GM18511 (cell line): ENCODE results near the gene CAPN5.

Experiments
- ATAC-seq: cut with Tn5 transposase; IDR thresholded peaks from one replicate; pipeline ENCODE4 v1.9.1; 2021; ENCODE audit warnings: mild to moderate bottlenecking, moderate library complexity; ENCODE audit not compliant: unreplicated experiment

CAPN5 gene

DNA sequence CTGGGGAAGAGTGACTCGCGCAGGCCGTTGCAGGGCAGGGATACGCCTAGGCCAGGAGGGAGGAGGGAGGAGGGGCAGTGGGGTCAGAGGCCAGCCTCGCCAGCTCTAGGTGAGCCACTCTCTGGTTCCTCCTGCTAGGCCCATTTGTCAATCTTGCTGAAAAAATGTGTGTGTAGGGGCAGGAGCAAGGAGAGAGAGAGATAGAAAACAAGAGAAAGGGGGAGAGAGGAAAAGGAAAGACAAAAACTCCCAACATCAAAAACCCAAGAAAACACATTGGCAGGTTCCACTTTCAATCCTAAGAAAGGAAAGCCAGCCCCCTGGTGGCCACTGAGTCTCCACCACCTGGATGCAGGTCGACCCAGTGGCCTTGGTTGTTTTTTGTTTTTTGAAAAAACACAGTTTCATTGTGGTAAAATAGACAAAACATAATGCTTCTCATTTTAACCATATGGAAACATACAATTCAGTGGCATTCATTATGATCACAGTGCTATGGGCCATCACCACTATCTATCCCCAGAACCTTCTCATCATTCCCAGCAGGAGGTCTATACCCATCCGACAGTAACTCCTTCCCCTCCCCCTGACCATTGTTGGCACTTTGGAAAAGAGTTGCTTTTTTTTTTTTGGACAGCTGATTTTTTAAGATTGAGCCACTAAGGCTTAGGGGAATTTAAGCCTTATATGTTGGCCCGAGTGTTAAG is 46.8 kb downstream of the CAPN5 start:
- ATAC-seq: no peak

DNA sequence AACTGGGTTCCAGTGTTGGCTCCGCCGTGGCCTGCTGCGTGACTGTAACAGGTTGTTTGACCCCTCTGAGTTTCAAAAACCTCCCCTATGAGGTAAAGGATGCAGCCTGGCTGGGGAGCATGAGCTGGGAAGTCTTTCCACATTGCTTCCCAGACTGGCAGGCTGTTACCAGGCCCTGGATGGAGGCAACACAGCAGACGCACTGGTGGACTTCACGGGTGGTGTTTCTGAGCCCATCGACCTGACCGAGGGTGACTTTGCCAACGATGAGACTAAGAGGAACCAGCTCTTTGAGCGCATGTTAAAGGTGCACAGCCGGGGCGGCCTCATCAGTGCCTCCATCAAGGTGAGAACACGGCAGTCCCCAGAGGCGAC is 47.3 kb downstream of the CAPN5 start:
- ATAC-seq: no peak

DNA sequence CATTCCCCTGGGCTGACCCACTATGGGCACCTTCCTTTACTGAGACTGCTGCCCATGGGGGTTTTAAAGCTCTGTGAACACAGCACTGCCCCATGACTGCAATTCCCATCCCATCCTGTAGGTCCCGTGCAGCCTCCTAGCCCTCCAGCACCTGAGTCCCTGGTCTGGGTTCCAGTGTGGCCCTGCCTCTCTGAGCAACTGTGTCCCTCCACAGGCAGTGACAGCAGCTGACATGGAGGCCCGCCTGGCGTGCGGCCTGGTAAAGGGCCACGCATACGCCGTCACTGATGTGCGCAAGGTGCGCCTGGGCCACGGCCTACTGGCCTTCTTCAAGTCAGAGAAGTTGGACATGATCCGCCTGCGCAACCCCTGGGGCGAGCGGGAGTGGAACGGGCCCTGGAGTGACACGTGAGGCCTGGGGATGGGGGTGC is 48.4 kb downstream of the CAPN5 start:
- ATAC-seq: no peak

DNA sequence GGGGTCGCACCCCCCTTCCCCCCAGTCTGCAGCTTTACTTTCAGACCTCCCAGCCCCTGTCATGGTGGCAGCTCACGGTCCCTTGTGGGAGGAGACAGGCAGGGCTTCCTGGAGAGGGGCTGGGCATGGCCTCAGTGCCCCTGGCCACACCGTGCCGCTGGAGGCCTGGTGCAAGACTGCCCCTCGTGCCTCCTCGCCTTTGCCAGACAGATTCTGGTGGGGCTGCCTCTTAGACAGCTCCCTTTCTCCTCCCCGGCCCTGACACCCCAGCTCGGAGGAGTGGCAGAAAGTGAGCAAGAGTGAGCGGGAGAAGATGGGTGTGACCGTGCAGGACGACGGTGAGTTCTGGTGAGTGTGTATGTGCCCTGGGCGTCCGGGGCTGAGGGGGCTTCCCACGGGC is 49.2 kb downstream of the CAPN5 start:
- ATAC-seq: no peak

DNA sequence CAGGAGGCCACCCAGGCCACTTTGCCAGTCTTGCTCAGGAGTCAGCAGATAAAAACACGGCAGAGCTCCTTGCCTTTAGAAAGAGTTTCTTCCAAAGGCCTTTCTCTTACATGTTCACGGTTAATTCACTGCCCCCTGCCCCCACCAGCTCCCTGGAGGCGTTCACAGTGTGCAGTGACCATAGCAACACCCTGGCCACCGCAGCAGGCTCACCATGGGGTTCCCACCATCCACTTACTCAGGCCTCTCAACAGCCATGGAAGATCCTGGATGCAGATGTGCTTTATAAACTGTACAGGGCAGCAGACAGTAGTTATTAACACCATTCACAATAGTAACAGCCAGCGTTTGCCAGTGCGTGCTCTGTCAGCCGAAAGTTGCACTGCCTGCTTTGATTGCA is 50.7 kb downstream of the CAPN5 start:
- no peak for ATAC-seq

DNA sequence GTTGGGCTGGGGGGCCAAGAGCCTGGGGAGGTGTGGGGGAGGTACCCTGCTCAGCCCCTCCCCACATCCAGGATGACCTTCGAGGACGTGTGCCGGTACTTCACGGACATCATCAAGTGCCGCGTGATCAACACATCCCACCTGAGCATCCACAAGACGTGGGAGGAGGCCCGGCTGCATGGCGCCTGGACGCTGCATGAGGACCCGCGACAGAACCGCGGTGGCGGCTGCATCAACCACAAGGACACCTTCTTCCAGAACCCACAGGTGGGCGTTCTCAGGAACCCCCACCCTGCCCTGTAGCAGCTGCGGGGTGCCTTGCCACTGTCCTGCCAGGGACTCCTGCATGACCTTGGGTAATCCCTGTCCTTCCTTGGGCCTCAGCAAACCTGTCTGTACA is 51.3 kb downstream of the CAPN5 start:
- ATAC-seq: no peak

DNA sequence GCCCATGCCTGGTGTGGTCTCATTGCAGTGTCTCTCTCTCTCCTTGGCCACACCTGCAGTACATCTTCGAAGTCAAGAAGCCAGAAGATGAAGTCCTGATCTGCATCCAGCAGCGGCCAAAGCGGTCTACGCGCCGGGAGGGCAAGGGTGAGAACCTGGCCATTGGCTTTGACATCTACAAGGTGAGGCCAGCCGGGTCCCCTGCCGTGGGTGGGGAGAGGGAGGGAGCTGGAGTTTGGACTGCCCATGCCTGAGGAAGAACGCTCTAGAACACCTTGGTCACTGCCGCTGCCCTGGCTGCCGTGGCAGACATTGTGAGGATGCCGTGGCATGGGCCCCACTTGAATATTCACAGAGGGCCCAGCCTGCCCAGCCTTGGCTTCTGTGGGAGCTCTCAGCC is 52.2 kb downstream of the CAPN5 start:
- ATAC-seq: no peak

DNA sequence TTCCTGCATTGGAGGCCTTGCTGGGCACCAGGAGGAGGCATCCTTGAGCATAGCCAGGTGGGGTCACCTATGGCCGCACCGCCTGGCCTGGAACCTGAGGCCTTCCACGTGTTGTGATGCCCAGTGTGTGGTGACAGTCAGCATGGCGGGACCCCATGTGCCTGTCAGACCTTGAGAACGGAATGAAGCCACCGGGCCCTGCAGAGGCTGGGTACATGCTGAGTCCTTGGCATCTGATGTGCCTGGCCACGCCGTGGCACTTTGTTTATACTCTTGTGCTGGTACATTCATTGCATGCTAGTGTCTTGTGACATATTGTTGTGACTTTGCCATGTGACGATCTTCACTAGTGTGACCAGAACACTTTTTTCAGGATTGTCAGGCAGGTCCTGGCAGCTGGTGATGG is 52.8 kb downstream of the CAPN5 start:
- no peak for ATAC-seq

DNA sequence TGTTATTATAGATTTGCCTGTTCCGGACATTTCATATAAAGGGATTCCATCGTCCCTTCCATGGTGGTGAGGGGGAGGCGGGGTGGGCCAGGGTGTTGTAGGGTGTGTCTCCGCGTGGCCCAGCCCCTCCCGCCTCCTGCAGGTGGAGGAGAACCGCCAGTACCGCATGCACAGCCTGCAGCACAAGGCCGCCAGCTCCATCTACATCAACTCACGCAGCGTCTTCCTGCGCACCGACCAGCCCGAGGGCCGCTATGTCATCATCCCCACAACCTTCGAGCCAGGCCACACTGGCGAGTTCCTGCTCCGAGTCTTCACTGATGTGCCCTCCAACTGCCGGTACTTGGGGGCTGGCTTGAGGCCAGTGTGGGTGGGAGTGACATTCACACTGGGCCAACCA is 53.8 kb downstream of the CAPN5 start:
- ATAC-seq: no peak

DNA sequence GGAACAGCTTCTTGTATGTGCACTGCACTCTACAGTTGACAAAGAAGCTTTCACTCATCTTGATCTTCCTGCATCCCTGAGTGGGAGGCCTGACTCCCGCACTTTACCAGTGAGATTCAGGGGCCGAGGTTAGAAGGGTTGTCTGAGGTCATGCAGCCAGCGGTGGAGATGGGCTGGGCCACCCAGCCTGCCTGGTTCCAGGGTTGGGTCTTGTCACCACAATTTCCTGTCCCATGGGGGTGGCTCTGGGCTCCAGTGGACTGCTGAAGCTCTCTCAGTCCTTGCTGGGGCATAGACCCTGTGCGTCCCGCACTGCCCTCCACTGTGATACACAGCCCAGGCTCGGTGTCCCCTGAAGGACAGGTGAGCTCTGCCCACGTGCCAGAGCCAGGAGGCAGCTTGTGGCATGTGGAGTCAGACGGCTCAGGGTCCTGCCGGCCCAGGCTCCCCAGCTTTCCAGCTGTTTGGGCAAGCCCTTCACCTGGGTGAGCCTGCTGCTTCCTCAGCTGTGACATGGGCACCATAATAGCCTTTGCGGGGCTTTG is 54.4 kb downstream of the CAPN5 start:
- ATAC-seq: no peak

DNA sequence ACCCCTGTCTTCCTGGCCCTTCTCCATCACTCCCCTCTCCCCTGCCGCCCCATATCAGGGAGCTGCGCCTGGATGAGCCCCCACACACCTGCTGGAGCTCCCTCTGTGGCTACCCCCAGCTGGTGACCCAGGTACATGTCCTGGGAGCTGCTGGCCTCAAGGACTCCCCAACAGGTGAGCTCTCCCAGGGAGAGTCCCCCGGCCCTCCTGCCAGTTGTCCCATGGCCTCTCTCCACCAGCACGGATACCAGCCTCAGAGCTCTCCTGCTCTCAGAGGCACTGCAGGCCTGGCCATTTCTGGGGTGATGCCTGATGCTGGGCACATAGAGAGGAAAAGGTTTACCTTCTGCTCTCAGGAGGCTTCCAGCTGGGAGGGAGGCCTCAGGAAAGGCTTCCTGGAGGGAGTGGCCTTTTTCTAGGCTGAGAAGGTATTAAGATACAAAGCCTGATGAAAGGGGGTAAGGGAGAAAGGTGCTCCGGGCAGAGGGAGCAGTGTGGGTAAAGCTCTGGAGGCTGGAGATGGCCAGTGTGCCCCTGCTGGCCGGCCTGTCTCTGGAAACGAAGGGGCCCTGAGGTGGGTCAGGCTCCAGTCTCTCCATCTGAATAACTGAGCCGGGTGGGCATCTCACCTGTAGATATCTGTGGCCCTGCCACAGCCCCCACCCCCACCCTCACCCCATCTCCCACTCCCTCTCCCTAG is 55.3 kb downstream of the CAPN5 start:
- no peak for ATAC-seq

DNA sequence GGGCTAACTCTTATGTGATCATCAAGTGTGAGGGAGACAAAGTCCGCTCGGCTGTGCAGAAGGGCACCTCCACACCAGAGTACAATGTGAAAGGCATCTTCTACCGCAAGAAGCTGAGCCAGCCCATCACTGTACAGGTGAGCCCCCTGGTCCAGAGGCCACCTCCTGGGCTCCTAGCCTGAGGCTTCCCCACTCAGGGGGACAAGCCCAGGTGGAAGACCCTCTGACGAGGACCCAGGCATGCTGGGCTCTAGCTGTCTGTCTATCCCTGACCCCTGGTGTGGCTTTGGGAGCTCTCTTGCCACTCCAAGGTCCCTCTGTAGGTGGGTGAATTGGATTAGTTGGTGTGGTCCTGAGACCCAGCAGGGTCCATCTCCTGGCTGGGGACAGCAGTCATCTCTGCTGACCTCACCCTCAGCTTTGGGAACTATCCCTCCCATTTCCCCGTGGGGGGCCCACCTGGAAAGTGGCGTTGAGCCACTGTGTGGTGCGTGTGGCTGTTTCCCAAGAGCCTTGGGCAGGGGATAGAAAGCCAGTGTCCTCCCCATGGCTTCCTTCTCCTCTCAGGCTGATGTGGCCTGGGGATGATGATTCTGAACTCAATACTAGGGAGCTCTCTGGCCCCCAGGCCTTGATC is 55.9 kb downstream of the CAPN5 start:
- no peak for ATAC-seq

DNA sequence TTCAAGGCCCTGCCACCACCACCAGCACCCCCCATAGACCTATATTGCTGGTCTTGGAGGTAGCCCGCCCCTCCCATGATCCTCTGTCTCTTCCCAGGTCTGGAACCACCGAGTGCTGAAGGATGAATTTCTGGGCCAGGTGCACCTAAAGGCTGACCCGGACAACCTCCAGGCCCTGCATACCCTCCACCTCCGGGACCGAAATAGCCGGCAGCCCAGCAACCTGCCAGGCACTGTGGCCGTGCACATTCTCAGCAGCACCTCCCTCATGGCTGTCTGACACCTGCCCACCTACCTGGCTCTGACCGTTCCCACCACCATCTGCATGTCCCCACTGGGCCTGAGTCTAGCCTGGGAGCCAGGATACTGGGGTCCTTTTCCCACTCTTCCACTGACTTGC is 56.8 kb downstream of the CAPN5 start:
- ATAC-seq: no peak

DNA sequence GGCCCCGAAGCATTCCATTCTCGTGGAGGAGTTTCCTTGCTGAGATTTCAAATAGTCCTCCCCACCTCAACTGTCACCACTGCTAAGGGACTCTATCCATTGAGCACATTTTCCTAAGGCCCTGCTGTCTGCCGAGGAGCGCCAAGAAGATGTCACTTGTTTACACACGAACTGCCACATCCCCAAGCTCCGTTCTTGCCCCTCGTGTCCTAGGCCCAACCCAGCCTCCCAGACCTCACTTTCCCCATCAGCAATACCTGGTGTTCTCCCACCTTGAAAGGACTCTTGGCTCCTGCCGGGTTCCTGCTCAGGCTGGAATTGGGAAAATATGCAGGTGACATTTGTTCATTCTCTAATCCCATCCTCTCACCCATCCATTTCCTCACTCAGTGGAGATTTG is 57.3 kb downstream of the CAPN5 start:
- no peak for ATAC-seq

DNA sequence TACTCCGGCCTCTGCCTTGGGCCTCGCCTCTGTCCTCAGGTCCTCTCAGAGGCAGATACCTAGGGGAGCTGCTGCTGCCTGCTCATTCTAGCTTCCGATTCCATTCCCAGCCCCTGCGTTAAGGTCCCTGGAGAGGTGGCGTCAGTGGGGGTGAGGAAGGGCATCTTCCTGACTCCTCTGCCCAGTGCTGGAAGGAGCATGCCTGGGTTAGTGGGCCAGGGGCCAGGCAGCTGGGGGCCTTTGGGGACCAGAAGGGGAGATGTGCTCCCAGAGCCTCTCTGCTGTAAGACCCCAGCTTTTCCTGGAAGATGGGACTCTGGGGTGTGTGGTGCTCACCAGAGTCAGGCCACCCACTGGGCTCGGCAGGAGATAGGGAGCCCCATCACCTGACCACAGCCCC is 57.7 kb downstream of the CAPN5 start:
- ATAC-seq: no peak

DNA sequence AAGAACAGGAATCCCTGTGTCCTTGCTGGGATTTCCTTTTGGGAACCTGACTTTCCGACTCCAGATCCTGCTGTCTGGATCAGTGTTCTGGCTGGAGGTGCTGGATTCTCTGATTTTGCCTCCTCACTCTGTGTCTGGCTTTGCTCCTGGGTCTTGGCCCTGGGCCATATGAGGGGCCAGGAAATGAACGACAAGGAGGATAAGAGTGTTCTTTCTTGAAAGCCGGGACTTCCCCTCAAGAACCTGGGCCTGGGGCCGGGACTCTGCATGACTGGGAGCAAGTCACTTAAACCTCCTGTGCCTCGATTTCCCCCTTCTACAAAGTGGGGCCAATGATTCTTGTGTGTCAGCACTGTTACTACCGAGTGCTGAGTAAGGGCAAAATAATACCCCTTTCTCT is 58.4 kb downstream of the CAPN5 start:
- ATAC-seq: no peak

DNA sequence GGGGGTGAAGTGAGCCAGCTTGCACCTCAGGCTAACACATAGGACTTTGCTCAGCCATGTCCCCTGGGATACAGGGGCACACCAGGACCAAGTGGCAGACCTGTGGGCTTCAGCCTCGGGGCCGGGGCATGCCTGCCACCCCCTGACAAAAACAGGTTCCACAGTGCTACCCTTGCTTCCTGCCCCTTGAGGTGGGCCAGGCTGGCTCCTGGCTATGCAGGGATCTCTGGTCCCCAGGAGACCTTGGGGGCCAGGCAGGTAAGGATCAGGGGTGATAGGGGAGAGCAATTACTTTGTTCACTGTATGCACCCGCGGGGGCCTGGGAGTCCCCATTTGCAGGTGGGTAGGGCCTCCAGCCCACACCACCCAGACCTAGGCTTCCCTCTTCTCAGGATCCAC is 58.9 kb downstream of the CAPN5 start:
- no peak for ATAC-seq

DNA sequence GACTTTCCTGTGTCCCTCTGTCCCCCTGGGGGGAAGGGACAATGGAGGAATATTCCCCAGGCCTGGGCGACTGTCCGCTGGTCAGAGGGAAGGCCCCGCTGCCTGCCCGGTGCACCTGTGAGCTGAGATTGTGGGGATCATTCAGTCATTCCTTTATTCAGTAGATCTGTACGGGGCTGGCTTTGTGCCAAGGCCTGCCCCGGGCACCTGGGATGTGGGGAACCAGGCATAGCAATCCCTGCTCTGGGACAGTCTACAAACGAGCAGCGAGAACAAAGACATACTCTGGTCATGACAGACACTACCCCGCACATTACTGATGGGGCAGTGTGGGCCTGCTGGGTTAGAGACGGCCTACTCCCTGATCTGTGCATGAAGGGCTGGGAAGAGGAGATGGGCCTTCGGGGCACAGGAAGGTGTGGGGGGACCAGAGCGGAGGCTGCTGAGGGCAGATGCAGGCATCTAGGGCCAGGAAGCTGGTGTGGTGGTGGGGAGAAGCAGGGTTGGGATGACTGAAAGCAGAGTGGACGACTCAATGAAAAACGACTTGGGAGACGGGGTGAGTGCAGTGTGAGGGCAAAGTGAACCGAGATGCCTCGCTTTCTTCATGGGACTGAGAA is 59.5 kb downstream of the CAPN5 start:
- no peak for ATAC-seq

DNA sequence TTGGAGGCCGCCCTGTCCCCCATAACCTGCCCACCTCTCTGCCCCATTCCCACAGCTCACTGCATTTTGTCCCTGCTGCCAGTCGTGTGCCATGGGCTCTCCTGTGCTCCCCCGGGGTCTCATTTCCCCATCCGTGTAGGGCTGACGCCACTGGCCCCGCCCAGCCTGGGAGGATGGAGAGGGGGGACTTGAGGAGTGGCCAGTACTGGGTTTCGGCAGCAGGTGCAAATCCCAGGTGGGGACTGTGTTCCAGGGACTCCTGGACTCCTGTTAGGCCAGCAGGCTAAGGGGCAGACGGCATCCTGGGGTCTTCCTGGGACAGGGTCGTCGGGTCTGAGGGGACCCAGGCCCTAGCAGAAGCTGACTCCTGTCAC is 60.1 kb downstream of the CAPN5 start:
- ATAC-seq: no peak

DNA sequence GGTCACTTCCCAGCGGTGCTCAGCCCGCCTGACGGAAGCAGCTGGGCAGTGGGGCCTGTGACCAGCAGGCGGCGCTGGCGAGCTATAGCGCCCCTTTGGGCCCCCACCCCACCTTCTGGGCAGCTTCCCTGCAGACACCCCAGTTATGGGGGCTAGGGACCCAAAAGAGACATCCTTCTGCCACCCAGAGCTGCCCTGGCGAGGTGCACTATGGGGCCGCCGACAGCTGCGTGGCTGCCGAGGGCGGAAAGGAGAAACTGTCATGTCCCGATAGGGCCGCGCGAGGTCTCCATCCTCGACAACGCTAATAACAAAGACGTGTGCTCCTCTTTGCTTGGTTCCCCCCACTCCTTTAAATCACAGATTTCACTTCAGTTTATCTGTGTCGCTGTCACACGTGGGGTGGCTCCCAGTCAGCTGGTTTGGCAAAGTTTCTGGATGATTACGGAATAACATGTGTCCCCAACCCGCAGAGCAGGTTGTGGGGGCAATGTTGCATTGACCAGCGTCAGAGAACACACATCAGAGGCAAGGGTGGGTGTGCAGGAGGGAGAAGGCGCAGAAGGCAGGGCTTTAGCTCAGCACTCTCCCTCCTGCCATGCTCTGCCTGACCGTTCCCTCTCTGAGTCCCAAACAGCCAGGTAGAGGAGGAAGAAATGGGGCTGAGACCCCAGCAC is 60.6 kb downstream of the CAPN5 start:
- ATAC-seq: peak; percentile 64
